ENCODE results near the gene EXOC3L1. TPM values are rescaled to one million over a fixed set of nuclear protein-coding genes. Genes with fewer than 3 reads are reported as not detected.

EXOC3L1 gene
- total RNA-seq, 4 donors from 2014 or later: 0.29 to 5.1 (median 1.8) TPM

GRCh38 chr16:67148221-67148620 lies 41.7 kb downstream of the EXOC3L1 start:
- no peak overlapping the region for H3K27ac ChIP-seq
- peaks cover 0 to 4% of the 10 kb centered on the region in 2 donors for H3K4me1 ChIP-seq
- H3K9me3 ChIP-seq: no peaks in the 10 kb centered on the region
- TF ChIP-seq POLR2A (IDR thresholded peaks at IDR 0.05) (no peak), CTCF (IDR thresholded peaks at IDR 0.05) (no peak)
- H3K4me3 ChIP-seq: no peak overlapping the region
- intact Hi-C loops (cut with DNase I; ENCODE audit: low total_unique reads): no loop called here
- no peaks in the 10 kb centered on the region for H3K27me3 ChIP-seq
- H3K36me3 ChIP-seq: no peaks in the 10 kb centered on the region
- DNase-seq: no peak

- Histone ChIP-seq H3K4me1 (peaks cover 0 to 4% of the 10 kb centered on the region in 2 donors), H3K27me3 (no peaks in the 10 kb centered on the region), H3K4me3 (no peak overlapping the region), H3K36me3 (no peaks in the 10 kb centered on the region), H3K9me3 (no peaks in the 10 kb centered on the region), H3K27ac (no peak overlapping the region)
- no peak for TF ChIP-seq POLR2A (IDR thresholded peaks at IDR 0.05)
- no peak for TF ChIP-seq CTCF (IDR thresholded peaks at IDR 0.05)
- intact Hi-C loops (cut with DNase I; ENCODE audit: low total_unique reads): no loop called here
- no peak for DNase-seq
These were observed 42.3 kb downstream of the EXOC3L1 start for GRCh38 chr16:67147437-67148140.

- H3K27ac ChIP-seq: no peak overlapping the region
- DNase-seq: no peak
- H3K36me3 ChIP-seq: no peaks in the 10 kb centered on the region
- no peaks in the 10 kb centered on the region for H3K9me3 ChIP-seq
- H3K4me1 ChIP-seq: peaks cover 0 to 4% of the 10 kb centered on the region in 2 donors
- intact Hi-C loops (cut with DNase I; ENCODE audit: low total_unique reads): no loop called here
- H3K4me3 ChIP-seq: no peak overlapping the region
- no peaks in the 10 kb centered on the region for H3K27me3 ChIP-seq
- TF ChIP-seq POLR2A (IDR thresholded peaks at IDR 0.05) (no peak), CTCF (IDR thresholded peaks at IDR 0.05) (no peak)
These were observed 43.2 kb downstream of the EXOC3L1 start for GRCh38 chr16:67146523-67147357.

- H3K9me3 ChIP-seq: no peaks in the 10 kb centered on the region
- H3K4me1 ChIP-seq: peaks cover 0 to 4% of the 10 kb centered on the region in 2 donors
- no peaks in the 10 kb centered on the region for H3K27me3 ChIP-seq
- TF ChIP-seq CTCF (IDR thresholded peaks at IDR 0.05) (no peak), POLR2A (IDR thresholded peaks at IDR 0.05) (no peak)
- no peaks in the 10 kb centered on the region for H3K36me3 ChIP-seq
- H3K27ac ChIP-seq: no peak overlapping the region
- intact Hi-C loops (cut with DNase I; ENCODE audit: low total_unique reads): no loop called here
- H3K4me3 ChIP-seq: no peak overlapping the region
- DNase-seq: no peak
These were observed 44.2 kb downstream of the EXOC3L1 start for GRCh38 chr16:67145746-67146145.

GRCh38 chr16:67144943-67145342 lies 45.0 kb downstream of the EXOC3L1 start:
- DNase-seq: no peak
- TF ChIP-seq POLR2A (IDR thresholded peaks at IDR 0.05) (no peak), CTCF (IDR thresholded peaks at IDR 0.05) (no peak)
- H3K9me3 ChIP-seq: no peaks in the 10 kb centered on the region

More at GRCh38 chr16:67144943-67145342, 45.0 kb downstream of the EXOC3L1 start:
- intact Hi-C loops (cut with DNase I; ENCODE audit: low total_unique reads): no loop called here
- Histone ChIP-seq H3K4me3 (no peak overlapping the region), H3K36me3 (no peaks in the 10 kb centered on the region), H3K27ac (no peak overlapping the region), H3K4me1 (no peaks in the 10 kb centered on the region), H3K27me3 (no peaks in the 10 kb centered on the region)
